Spleen (tissue), 13 donors: ENCODE measurements around the gene DUOXA1. TPM values are rescaled to one million over a fixed set of nuclear protein-coding genes. Genes with fewer than 3 reads are reported as not detected.

ENCODE experiments used
- DNase-seq: peaks from one replicate; pipeline ENCODE4 v3.0.0-alpha.2; 2020
- H3K27ac ChIP-seq, 8 donors: fragments of 200-600 bp; sonication (generic) in 7 of 8; 1 replicate in 4 of 8; 2 replicates in 4 of 8; pipeline versions ENCODE4 v1.5.0 to v1.8.0; 2016 to 2021; ENCODE audit warnings: inconsistent platforms in 4 of 8, mild to moderate bottlenecking in 4 of 8, moderate library complexity in 1 of 8
- H3K27me3 ChIP-seq, 7 donors: fragments of 200-600 bp; sonication (generic) in 6 of 7; replicated peaks in 1 of 7; 1 replicate in 4 of 7; 2 replicates in 3 of 7; pipeline versions ENCODE4 v1.5.0 to v1.8.0; 2016 to 2021; ENCODE audit warnings: inconsistent platforms in 3 of 7, mild to moderate bottlenecking in 1 of 7
- H3K36me3 ChIP-seq, 6 donors: fragments of 200-600 bp; sonication (generic) in 5 of 6; 1 replicate in 4 of 6; 2 replicates in 2 of 6; pipeline versions ENCODE4 v1.5.0 to v1.8.0; 2016 to 2021; ENCODE audit warnings: inconsistent platforms in 2 of 6
- H3K4me1 ChIP-seq, 6 donors: fragments of 200-600 bp; sonication (generic) in 5 of 6; 1 replicate in 3 of 6; 2 replicates in 3 of 6; pipeline versions ENCODE4 v1.5.0 to v1.8.0; 2016 to 2021; ENCODE audit warnings: inconsistent platforms in 3 of 6
- H3K4me3 ChIP-seq, 8 donors: fragments of 200-600 bp; sonication (generic) in 7 of 8; 1 replicate in 4 of 8; 2 replicates in 4 of 8; pipeline versions ENCODE4 v1.5.0 to v1.8.0; 2016 to 2021; ENCODE audit warnings: inconsistent platforms in 4 of 8, mild to moderate bottlenecking in 4 of 8, moderate library complexity in 2 of 8
- H3K9me3 ChIP-seq, 8 donors: fragments of 200-600 bp; sonication (generic) in 7 of 8; 1 replicate in 4 of 8; 2 replicates in 4 of 8; pipeline versions ENCODE4 v1.5.0 to v1.8.0; 2016 to 2021; ENCODE audit warnings: inconsistent platforms in 4 of 8
- CTCF ChIP-seq, 11 experiments: fragments of 200-600 bp in 7 of 11; fragments of 450-650 bp in 4 of 11; sonication (generic) in 4 of 11; IDR thresholded peaks in 8 of 11; conservative IDR thresholded peaks in 3 of 11; 1 replicate in 7 of 11; 2 replicates in 4 of 11; pipeline versions ENCODE4 v1.4.0 to v1.8.0; 2016 to 2021; ENCODE audit warnings: antibody characterized with exemption in 11 of 11, inconsistent platforms in 4 of 11, mild to moderate bottlenecking in 1 of 11
- POLR2A ChIP-seq, 3 donors: fragments of 450-650 bp; IDR thresholded peaks; one replicate each; pipeline ENCODE4 v1.5.1; 2017; ENCODE audit warnings: antibody characterized with exemption in 3 of 3, mild to moderate bottlenecking in 1 of 3
- POLR2AphosphoS5 ChIP-seq, 3 donors: sonication (generic); formaldehyde crosslinking; IDR thresholded peaks; one replicate each; pipeline ENCODE4 v1.5.1; 2017; ENCODE audit warnings: antibody characterized with exemption in 3 of 3
- WGBS, 5 donors: extraction: QIAGEN DNeasy Blood & Tissue Kit in 3 of 5; methylation state at CpG; one replicate each; pipeline versions ENCODE4 v1.1.5 to v1.1.7; 2013 to 2018; 5-methylcytosine and 5-hydroxymethylcytosine counted together
- intact Hi-C: fragments of 100-400 bp; cut with DNase I; formaldehyde crosslinking; loops from one replicate; pipeline ENCODE4 v1.15.0; 2023; ENCODE audit warnings: low total_unique reads
- long read RNA-seq, 2 donors: transcript quantifications; one replicate each; lab custom pipeline, GENCODE V29; 2026
- polyA plus RNA-seq, 3 donors: library from polyadenylated mRNA; stranded (reverse); fragments of 200-250 nt; gene quantifications; one replicate each; pipeline ENCODE4 v1.2.1, GENCODE V29; 2013
- total RNA-seq, 7 donors: library from RNA; depleted of rRNA in 3 of 7; stranded (reverse); fragments of >200 nt in 3 of 7; fragmentation: NEBNext Ultra II Directional in 4 of 7; extraction: Animal tissue kit (Norgen Biotek cat#: 25700) in 4 of 7; gene quantifications; one replicate each; pipeline versions ENCODE4 v1.1.0 to v1.2.1, GENCODE V29; 2016 to 2021
- donor health status: healthy with polysubstance abuse.
- donor health status: DM: no; HTN: no; CAD: no; lungs with moderate emphysema.
- donor health status: DM: no; HTN: no; CAD: no.
- donor health status: Bipolar disorder and iron deficiency.
- donor health status: healthy.
- donor health status: DM: no; HTN: no; CAD: no.
- donor health status: DM: yes; HTN: yes; CAD: no.

The DUOXA1 gene
- under 1 TPM in 2 of 7 donors, not detected in 5; 0.30 to 0.38 TPM for total RNA-seq
- polyA plus RNA-seq = under 1 TPM; 0.03 to 0.10 (median 0.04) TPM
- long read RNA-seq, donor 1 = 0 reads
- long read RNA-seq, donor 2 = 0 reads

GRCh38 chr15:45129651-45130129, at the start of gene DUOXA1, which contains the start of gene DUOX1:
Gene DUOXA1, minus strand, starts transcription at chr15:45129879. Its CDS starts 6,865 bp downstream, at chr15:45123014.
Gene DUOX1, plus strand, starts transcription at chr15:45129994. Its CDS starts 1,973 bp downstream, at chr15:45131967.
- peaks cover 6 to 18% (median 12%) of the 10 kb centered on the region in 6 donors for H3K4me1 ChIP-seq
- H3K36me3 ChIP-seq = no peaks in the 10 kb centered on the region
- peak within 1 kb of the TSS in 7 of 8 donors; percentile 5 to 63 (median 18) for H3K4me3 ChIP-seq
- H3K27ac ChIP-seq = no peak within 1 kb of the TSS
- peaks cover 2 to 86% (median 54%) of the 10 kb centered on the region in 7 donors for H3K27me3 ChIP-seq
- no peaks in the 10 kb centered on the region for H3K9me3 ChIP-seq
- TF ChIP-seq POLR2AphosphoS5 (IDR thresholded peaks at IDR 0.05) (no peak), CTCF (IDR thresholded peaks at IDR 0.05 in 8 of 11, conservative IDR thresholded peaks at IDR 0.05 in 3 of 11) (no peak)
- intact Hi-C loops = loop anchor here (10.0 kb wide), 1 partner anchor 155 kb away; no protein-coding TSS in a partner anchor
- DNase-seq = peak; percentile 79
- WGBS, 5 donors = 2 to 10% (median 7%) methylated on average over 2 to 46 of the region's 46 CpGs

GRCh38 chr15:45177285-45177684, 47.6 kb upstream of the DUOXA1 start:
- Histone ChIP-seq H3K36me3 (no peaks in the 10 kb centered on the region), H3K4me3 (no peak overlapping the region), H3K27me3 (no peaks in the 10 kb centered on the region), H3K27ac (no peak overlapping the region), H3K9me3 (no peaks in the 10 kb centered on the region), H3K4me1 (peaks cover 0 to 27% (median 6%) of the 10 kb centered on the region in 6 donors)
- intact Hi-C loops = no loop called here
- DNase-seq = peak; percentile 9
- WGBS, 5 donors = 62 to 96% (median 83%) methylated on average over 3 of the region's 3 CpGs
- TF ChIP-seq POLR2A (IDR thresholded peaks at IDR 0.05) = no peak
- TF ChIP-seq CTCF (IDR thresholded peaks at IDR 0.05 in 8 of 11, conservative IDR thresholded peaks at IDR 0.05 in 3 of 11) = no peak
- no peak for TF ChIP-seq POLR2AphosphoS5 (IDR thresholded peaks at IDR 0.05)

- TF ChIP-seq POLR2AphosphoS5 (IDR thresholded peaks at IDR 0.05) = no peak
- TF ChIP-seq CTCF (IDR thresholded peaks at IDR 0.05 in 8 of 11, conservative IDR thresholded peaks at IDR 0.05 in 3 of 11) = no peak
- no peak for TF ChIP-seq POLR2A (IDR thresholded peaks at IDR 0.05)
- H3K36me3 ChIP-seq = peaks cover 0 to 5% (median 0%) of the 10 kb centered on the region in 6 donors
- no peaks in the 10 kb centered on the region for H3K9me3 ChIP-seq
- H3K27me3 ChIP-seq = no peaks in the 10 kb centered on the region
- no peak overlapping the region for H3K27ac ChIP-seq
- 84 to 97% (median 89%) methylated on average over 2 of the region's 2 CpGs for WGBS, 5 donors
- H3K4me3 ChIP-seq = no peak overlapping the region
- peaks cover 0 to 11% (median 0%) of the 10 kb centered on the region in 6 donors for H3K4me1 ChIP-seq
- intact Hi-C loops = no loop called here
- no peak for DNase-seq
Observed at GRCh38 chr15:45174577-45174976, 44.9 kb upstream of the DUOXA1 start.

- DNase-seq = no peak
- H3K27ac ChIP-seq = no peak overlapping the region
- no peaks in the 10 kb centered on the region for H3K9me3 ChIP-seq
- H3K4me1 ChIP-seq = peaks cover 0 to 11% (median 0%) of the 10 kb centered on the region in 6 donors
- no peaks in the 10 kb centered on the region for H3K27me3 ChIP-seq
- H3K36me3 ChIP-seq = peaks cover 0 to 5% (median 0%) of the 10 kb centered on the region in 6 donors
- TF ChIP-seq POLR2A (IDR thresholded peaks at IDR 0.05) (no peak), CTCF (IDR thresholded peaks at IDR 0.05 in 8 of 11, conservative IDR thresholded peaks at IDR 0.05 in 3 of 11) (no peak), POLR2AphosphoS5 (IDR thresholded peaks at IDR 0.05) (no peak)
- intact Hi-C loops = no loop called here
- no peak overlapping the region for H3K4me3 ChIP-seq
- 81 to 90% (median 88%) methylated on average over 6 of the region's 6 CpGs for WGBS, 5 donors
Observed at GRCh38 chr15:45174069-45174468, 44.4 kb upstream of the DUOXA1 start.
